WERI-Rb-1 (cell line): Measurements from ENCODE around the gene SNAP91.

Source experiments
- DNase-seq: peaks from one replicate; pipeline ENCODE4 v3.0.0-alpha.2; 2020
- H3K27ac ChIP-seq: fragments of 250-450 bp; sonication (Bioruptor Pico); 2 replicates; pipeline ENCODE4 v1.5.1; 2020; ENCODE audit warnings: mild to moderate bottlenecking, moderate library complexity
- H3K27me3 ChIP-seq: fragments of 250-450 bp; sonication (Bioruptor Pico); 2 replicates; pipeline ENCODE4 v1.5.1; 2021; ENCODE audit warnings: mild to moderate bottlenecking, low read depth, moderate library complexity; ENCODE audit not compliant: insufficient read depth, severe bottlenecking
- H3K36me3 ChIP-seq: fragments of 250-450 bp; sonication (Bioruptor Pico); 2 replicates; pipeline ENCODE4 v1.5.1; 2020; ENCODE audit warnings: mild to moderate bottlenecking, moderate library complexity
- H3K4me3 ChIP-seq: 2 replicates; pipeline ENCODE4 v1.5.1; 2011; ENCODE audit warnings: low read depth, mild to moderate bottlenecking, control low read depth, low read length
- H3K9me3 ChIP-seq: fragments of 250-450 bp; sonication (Bioruptor Pico); 2 replicates; pipeline ENCODE4 v1.5.1; 2021; ENCODE audit warnings: mild to moderate bottlenecking, moderate library complexity; ENCODE audit not compliant: severe bottlenecking
- CTCF ChIP-seq: IDR thresholded peaks from 2 replicates; pipeline ENCODE4 v1.5.1; 2011; ENCODE audit warnings: low read depth, mild to moderate bottlenecking, control low read depth, inconsistent platforms, low read length

Gene SNAP91

GRCh38 chr6:83735461-83735860 is 26.6 kb upstream of the SNAP91 start:
- DNase-seq: no peak
- Histone ChIP-seq H3K27me3 (no peaks in the 10 kb centered on the region), H3K4me3 (no peak overlapping the region), H3K9me3 (no peaks in the 10 kb centered on the region), H3K27ac (no peak overlapping the region), H3K36me3 (no peaks in the 10 kb centered on the region)
- no peak for TF ChIP-seq CTCF

- no peak for DNase-seq
- no peak for TF ChIP-seq CTCF
- Histone ChIP-seq H3K36me3 (no peaks in the 10 kb centered on the region), H3K9me3 (no peaks in the 10 kb centered on the region), H3K27ac (no peak overlapping the region), H3K4me3 (no peak overlapping the region), H3K27me3 (no peaks in the 10 kb centered on the region)
Measured at GRCh38 chr6:83729871-83730270, 21.0 kb upstream of the SNAP91 start.

GRCh38 chr6:83722876-83723275 is 14.0 kb upstream of the SNAP91 start:
- Histone ChIP-seq H3K9me3 (no peaks in the 10 kb centered on the region), H3K27me3 (no peaks in the 10 kb centered on the region), H3K4me3 (no peak overlapping the region), H3K36me3 (no peaks in the 10 kb centered on the region), H3K27ac (no peak overlapping the region)
- no peak for DNase-seq
- no peak for TF ChIP-seq CTCF

GRCh38 chr6:83717809-83718208 is 8.9 kb upstream of the SNAP91 start:
- peaks cover 4% of the 10 kb centered on the region for H3K9me3 ChIP-seq
- no peaks in the 10 kb centered on the region for H3K36me3 ChIP-seq
- TF ChIP-seq CTCF: no peak
- H3K27me3 ChIP-seq: no peaks in the 10 kb centered on the region
- no peak overlapping the region for H3K27ac ChIP-seq
- no peak for DNase-seq
- no peak overlapping the region for H3K4me3 ChIP-seq

- Histone ChIP-seq H3K4me3 (no peak overlapping the region), H3K9me3 (no peaks in the 10 kb centered on the region), H3K27me3 (no peaks in the 10 kb centered on the region), H3K27ac (no peak overlapping the region), H3K36me3 (no peaks in the 10 kb centered on the region)
- DNase-seq: no peak
- no peak for TF ChIP-seq CTCF
Measured at GRCh38 chr6:83711958-83712357, 3.1 kb upstream of the SNAP91 start.

GRCh38 chr6:83709748-83710050 is 798 bp upstream of the SNAP91 start:
- no peak for TF ChIP-seq CTCF
- H3K27me3 ChIP-seq: no peaks in the 10 kb centered on the region

More at GRCh38 chr6:83709748-83710050, 798 bp upstream of the SNAP91 start:
- peak overlapping the region; percentile 55 for H3K4me3 ChIP-seq
- no peak overlapping the region; the same call in 1 of the 2 replicates for H3K27ac ChIP-seq
- H3K36me3 ChIP-seq: no peaks in the 10 kb centered on the region
- DNase-seq: no peak
- H3K9me3 ChIP-seq: no peaks in the 10 kb centered on the region
